ENCODE measurements around the gene NOL9.
"Not testable (repeated sequence)": the region's sequence is repeated elsewhere in the genome, so short reads cannot be mapped to it uniquely, and the experiment has no call there.

The NOL9 gene
- 81.6 to 109 reads per million in 2 donors for total RNA-seq

- DNase-seq, result peak; percentile 89
Measured at GRCh38 chr1:6554031-6554906, at the start of gene NOL9. Gene NOL9 (minus strand): TSS chr1:6554513. CDS start chr1:6554502, 11 bp downstream.

- DNase-seq, result no peak
Measured at GRCh38 chr1:6603238-6603914, 49.1 kb upstream of the NOL9 start.

DNA sequence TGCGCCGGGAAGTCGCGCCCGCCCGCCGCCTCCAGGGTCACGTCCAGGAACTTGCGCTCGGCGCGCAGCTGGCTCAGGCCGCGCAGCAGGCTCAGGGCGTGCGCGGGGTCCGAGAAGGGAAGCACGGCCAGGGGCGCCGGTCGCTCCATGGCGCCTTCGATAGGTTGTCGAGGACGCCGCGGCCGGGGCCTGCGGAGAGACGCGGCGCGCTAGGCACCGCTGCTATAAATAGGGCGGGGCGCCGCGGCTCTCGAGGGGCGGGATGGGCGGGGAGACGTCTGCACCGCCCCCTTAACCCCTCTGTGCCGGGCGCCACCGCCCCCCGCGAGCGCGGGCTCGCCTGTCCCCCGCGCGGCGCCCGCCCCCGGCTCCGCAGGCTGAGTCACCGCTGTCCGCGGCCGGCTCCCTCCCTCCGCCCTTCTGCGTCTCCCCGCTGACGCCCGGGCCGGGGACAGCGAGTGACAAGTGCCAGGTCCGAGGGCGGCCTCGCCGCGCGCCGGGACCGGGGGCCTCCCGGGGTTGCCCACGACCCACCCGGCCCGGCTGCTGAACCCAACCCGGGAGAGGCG is 48.4 kb upstream of the NOL9 start, which contains the start of gene KLHL21:
Gene KLHL21, minus strand, starts transcription at position 201 of the 569 bp plus-strand sequence. Its CDS starts 52 bp downstream, at position 149.
- DNase-seq, result peak; percentile 86

GRCh38 chr1:6601923-6602668 is 47.8 kb upstream of the NOL9 start:
- DNase-seq, result no peak

DNA sequence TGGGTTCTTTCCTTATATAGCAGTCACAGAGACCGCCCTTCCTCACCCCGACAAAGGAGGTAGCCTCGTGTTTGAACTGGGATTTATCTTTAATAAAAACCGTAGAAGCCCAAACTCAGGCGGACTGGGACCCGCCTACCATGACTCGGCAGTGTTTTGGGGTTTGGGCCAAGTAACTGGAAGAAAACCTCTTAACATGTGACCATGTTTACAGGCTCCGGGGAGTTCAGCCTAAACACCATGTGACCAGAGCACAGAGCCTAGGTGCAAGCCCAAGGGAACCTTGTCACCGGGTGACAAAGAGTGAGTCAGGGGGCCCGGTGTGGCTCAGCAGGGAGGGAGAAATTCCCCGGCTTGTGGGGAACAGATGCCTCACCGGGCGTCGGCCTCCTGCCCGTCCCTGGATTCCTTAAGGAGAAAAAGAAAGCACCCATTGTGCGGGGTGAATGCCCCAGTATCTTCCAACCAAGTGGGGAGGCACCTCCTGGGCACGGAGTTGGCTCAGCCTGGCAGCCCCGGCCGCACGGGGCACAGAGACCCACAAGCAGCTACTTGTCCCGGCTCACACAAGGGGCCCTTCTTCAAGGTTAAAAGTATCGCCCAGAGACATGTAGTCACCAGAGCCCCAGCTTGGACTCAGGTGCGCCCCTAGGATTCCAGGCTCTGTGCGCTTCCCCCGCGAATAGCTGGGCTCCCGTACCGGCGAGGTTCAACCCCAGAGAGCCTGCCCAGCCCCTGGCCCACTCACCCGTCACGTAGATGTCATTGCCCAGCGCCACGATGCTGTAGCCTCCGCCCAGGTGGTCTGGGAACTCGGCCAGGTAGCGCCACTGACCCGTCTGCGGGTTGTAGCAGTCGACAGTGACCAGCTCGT is 47.0 kb upstream of the NOL9 start:
- DNase-seq, result peak; percentile 38

DNA sequence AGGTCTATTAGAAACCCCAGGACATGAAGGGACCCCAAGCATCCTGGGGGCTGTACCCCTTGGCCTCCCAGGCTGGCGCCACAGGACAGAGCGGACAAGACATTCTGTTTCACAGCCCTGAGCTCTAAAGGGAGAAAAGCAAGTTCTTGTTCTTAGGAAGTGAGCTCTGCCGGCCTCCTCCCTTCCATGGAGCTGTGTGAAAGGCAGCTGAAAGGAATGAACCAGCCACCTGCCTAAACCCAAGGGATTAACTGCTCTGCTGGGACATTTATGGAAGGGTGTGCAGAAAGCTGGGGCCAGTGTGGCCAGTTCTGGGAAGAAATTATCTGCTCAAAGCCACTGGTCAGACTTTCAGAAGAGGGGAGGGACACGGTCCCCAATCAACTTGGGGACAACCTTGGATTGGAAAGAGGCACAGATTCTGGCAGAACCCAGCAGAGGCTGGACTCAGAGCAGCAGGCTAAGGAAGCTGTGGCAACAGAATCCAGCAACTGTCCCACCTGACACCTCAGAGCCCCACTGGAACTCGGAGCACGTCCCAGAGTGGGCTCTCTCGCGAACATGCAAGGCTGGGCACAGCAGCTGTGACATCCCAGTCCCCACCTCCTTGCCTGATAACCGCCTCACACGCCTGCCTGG is 46.2 kb upstream of the NOL9 start:
- no peak for DNase-seq

DNA sequence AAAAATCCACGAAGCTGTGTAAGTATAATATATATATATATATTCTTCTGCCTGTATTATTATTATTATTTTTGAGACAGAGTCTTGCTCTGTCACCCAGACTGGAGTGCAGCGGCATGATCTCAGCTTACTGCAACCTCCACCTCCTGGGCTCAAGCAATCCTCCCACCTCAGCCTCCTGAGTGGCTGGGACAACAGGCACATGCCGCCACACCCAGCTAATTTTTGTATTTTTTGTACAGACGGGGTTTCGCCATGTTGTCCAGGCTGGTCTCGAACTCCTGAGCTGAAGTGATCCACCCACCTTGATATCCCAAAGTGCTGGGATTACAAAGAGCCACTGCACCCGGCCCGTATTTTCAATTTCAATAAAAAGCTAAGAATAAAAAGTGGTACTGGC is 45.7 kb upstream of the NOL9 start:
- not testable (repeated sequence) for DNase-seq

GRCh38 chr1:6599141-6599975 is 45.0 kb upstream of the NOL9 start:
- no peak for DNase-seq

GRCh38 chr1:6597777-6598131 is 43.4 kb upstream of the NOL9 start:
- no peak for DNase-seq

DNA sequence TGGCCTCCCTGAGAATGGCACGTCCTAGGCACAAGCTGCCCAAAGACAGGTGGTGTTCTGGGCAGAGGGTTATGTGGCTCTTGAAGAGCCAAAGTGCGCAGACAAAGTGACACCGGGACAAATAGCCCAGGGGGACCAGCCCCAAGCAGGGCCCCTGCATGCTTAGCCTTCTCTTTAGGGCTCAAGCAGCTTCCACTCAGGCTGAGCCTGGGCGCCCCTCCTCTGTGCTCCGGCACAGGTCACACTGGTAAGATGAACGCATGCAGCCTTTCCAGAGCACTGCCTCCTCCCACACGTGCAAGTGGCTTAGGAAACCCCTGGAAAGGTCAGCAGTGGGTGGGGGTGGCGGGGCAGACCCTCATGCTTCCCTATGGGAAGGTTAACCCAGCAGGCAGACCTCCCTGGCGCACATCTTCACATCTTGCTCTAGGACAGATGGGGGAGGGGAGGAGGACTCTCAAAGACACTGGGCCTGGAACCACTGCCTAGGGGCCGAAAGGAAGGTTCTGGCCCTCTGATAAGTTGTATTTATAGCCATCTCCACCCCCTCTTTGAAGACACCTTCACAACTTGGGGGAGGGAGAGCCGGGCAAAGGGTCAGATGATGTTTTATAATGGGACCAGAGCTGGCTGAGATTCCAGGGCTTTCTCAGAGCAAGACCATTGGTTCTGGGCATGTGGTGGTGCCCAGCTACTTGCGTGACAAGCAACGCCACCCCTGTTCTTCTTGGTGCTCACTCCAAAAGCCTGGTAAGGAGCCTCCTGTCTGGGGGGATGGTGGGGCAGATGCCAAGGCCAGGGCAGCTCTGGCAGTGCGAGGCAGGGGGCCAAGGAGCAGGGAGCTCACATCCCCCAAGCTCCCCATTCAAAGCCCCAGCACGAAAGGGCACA is 42.8 kb upstream of the NOL9 start:
- no peak for DNase-seq

- no peak for DNase-seq
Measured at GRCh38 chr1:6596351-6596750, 42.0 kb upstream of the NOL9 start.

DNA sequence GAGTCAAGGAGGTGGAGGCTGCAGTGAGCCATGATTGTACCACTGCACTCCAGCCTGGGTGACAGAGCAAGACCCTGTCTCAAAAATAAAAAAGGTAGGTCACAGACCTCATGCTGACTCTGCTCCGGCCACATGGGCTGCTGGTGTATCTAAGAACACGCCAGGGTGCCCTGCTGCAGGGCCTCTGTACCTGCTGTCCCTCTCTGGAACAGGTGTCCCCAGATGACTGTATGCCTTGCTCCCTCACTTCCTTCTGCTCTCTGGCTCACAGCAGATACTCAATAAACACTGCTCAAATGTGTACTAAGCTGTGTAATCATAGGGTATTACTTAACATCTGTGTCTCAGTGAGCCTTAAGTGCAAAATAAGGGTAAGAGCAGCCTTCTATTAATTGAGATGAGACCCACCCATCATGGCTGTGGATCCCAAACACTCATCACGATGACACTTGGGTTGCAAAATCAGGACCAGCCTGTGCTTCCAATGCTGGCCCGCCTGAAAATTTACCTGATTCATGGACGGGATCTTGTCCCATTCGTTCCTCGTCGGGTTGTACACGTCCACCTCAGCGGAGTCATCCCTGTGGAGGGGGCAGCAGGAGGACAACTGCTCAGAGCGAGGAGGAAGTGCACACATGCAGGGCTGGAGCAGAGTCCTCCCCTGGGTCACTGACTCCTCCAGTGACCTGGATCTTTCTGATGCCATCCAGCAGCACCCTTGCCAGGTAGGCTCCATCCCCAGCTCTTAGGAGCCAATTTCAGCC is 40.8 kb upstream of the NOL9 start:
- DNase-seq, result no peak

DNA sequence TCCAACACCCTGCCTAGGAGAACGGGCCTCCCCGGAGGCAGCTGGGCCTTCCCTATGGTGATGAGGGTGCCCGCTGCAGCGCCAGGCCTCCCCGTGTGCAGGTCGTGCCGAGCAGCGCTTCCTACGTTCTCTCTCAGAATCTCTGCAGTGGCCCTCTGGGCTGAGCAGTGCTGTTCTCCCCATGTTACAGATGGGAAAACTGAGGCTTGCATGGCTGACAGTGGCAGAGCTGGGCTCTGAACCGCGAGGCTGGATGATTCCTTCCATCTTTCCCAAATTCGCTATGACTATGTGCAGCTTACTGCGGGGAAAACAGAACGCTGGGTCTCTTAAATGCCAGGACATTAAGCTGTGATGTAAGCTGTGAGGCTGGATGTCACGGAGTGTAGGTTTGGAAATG is 39.5 kb upstream of the NOL9 start:
- DNase-seq, result no peak

DNA sequence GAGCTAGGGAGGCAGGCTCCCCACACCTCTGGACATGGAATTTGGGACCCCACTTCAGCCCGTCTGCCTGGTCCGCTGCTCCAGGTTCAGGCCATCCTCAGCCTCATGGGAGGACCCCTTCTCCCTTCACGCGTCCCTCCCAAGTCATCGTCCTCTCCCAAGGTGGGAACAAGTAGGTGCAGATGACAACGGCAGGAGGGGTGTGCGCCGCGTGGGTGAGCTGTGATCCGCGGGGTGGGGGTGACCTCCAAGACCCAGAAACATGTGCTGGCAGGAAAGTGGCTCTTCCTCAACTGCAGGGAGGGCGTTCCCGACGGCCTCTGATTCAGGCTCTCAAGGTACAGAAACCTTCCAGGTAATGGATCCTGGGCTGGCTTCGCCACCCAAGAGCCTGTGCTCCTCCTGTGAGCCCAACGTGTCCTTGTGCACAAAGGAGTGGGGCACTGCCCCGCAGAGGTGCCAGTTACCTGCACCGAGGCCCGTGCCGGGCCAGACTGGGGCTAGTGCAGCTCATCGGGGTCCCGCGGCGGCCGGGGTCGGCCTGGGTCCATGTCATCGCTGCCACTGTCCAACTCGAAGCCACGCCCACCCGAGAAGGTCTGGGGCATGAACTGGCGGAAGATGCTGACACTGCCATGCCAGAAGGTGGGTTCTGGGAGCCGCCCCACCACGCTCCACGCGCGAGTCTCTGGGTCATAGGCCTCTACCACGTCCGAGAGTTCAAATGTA is 38.7 kb upstream of the NOL9 start:
- DNase-seq, result no peak

DNA sequence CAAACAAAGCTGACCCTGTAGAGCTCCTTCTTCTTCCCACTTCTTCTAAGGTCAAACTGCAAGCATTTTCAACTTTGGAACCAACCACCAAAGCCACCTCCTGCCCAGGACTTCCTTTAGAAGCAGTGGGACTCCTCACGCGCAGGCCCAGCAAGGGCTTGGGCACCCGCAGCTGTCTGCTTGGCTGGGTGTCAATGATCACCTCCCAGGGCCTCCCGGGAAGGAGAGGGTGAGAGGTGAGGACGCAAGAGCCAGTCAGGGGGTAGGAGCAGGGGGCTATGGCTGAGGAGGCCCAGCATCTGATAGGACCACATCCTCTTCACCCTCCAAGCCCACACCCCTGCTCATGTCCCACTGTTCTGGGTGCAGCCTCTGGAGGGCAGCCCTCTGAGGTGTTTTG is 38.1 kb upstream of the NOL9 start:
- no peak for DNase-seq

- no peak for DNase-seq
Measured at GRCh38 chr1:6591644-6592043, 37.3 kb upstream of the NOL9 start.

DNA sequence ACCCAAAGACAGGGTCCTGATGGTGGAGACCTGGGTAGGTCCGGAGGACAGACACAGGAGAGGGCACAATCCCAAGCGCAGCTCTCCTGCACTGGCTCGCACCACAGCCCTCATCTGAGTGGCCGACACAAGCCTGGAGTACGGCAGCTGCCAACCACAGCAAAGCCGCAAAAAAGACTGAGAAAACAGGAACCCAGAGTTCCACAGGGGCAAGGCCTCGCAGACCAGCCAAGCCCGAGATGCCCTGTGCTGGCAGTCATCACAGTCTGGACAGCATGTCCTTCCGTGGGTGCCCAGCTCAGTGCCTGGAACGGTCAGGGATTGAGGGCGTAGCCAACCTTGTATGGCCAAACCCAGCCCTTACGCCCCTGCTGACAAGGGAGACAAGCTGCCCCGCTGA is 36.9 kb upstream of the NOL9 start:
- no peak for DNase-seq

DNA sequence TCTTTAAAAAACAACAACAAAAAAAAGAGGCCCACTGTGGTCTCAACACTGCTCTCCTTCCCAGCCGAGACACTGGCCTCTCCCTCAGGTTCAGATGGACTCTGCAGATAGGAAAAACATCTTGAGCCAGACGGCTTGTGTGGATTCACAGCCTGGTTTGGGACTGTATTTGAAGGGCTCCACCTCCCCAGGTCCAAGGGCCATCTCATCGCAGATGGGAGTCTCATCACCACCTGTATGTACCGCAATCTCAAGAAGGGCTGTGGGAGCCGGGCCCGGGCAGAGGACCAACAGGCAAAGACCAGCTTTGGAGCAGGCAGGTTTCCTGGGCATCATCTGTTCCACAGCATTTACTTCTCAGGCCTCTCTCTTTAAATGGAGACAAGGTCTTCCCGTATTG is 35.7 kb upstream of the NOL9 start:
- DNase-seq, result no peak
